OCI-LY3 (cell line): ENCODE measurements around the gene SMYD4.

ENCODE experiments used
- EZH2phosphoT487 ChIP-seq: fragments of 200-600 bp; shearing (Covaris generic); IDR thresholded peaks from 2 replicates; pipeline ENCODE4 v1.6.1; 2018; ENCODE audit warnings: antibody characterized with exemption, mixed run types, low read depth
- TF ChIP-seq, protein P1 (sequence below): fragments of 200-600, 300-600 bp; sonication (generic); IDR thresholded peaks from 2 replicates; pipeline ENCODE4 v1.5.1; 2014; ENCODE audit warnings: antibody characterized with exemption, low read length, low read depth

DNA sequence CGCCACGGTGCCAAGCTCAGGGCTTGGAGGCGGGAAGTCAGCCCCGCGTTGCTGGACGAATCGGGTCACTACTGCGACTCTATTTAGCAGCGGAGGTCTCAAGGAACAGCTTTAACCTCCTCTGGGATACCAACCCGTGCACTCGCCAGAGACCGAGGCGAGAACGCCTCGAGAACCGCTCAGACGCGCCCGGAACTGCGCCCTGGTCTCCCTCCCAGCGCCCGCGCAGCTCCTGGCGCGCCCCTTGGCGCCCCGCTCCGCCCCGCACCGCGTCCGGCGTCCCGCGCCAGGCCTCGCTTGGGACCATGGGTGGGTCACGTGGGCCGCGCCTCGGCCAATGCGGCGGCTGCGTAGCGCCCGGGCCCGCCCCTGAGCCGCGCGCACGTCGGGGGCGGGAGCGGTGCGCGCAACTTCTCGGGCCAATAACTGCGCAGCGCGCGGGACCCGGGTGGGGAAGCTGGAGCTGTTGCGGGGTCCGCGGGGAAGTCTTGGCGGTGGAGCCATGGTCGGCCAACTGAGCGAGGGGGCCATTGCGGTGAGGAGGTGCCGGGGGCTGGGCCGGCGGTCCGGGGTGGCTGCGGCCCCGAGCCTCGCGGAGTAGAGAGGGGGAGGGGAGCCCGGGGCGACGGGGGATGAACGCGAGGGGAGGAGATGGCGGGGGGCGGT lies at the start of gene SMYD4, which contains the start of gene RPA1:
- TF ChIP-seq, protein P1, sequence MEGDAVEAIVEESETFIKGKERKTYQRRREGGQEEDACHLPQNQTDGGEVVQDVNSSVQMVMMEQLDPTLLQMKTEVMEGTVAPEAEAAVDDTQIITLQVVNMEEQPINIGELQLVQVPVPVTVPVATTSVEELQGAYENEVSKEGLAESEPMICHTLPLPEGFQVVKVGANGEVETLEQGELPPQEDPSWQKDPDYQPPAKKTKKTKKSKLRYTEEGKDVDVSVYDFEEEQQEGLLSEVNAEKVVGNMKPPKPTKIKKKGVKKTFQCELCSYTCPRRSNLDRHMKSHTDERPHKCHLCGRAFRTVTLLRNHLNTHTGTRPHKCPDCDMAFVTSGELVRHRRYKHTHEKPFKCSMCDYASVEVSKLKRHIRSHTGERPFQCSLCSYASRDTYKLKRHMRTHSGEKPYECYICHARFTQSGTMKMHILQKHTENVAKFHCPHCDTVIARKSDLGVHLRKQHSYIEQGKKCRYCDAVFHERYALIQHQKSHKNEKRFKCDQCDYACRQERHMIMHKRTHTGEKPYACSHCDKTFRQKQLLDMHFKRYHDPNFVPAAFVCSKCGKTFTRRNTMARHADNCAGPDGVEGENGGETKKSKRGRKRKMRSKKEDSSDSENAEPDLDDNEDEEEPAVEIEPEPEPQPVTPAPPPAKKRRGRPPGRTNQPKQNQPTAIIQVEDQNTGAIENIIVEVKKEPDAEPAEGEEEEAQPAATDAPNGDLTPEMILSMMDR: no peak
- no peak for TF ChIP-seq EZH2phosphoT487
